Activated T-cell treated with anti-CD3 and anti-CD28 coated beads, Interleukin-2, amount 50 U/mL, for 72 hours (primary cell): ENCODE results near the gene PHRF1. TPM values are rescaled to one million over a fixed set of nuclear protein-coding genes. Genes with fewer than 3 reads are reported as not detected.

Experiments used
- ATAC-seq, 2 donors: fragments of 150-1000 bp; cut with Tn5 transposase; replicated peaks in 1 of 2; 2 replicates each; pipeline ENCODE4 v1.10.0; 2021; ENCODE audit warnings: moderate library complexity in 2 of 2, mild to moderate bottlenecking in 1 of 2
- DNase-seq, 2 donors: peaks; one replicate each; pipeline ENCODE4 v3.0.0; 2021 to 2022; ENCODE audit warnings: mixed read lengths in 1 of 2
- H3K27ac Mint-ChIP-seq: one replicate; pipeline ENCODE4 v1.8.0; 2022; ENCODE audit warnings: mild to moderate bottlenecking, moderate library complexity, mixed read lengths
- H3K27me3 Mint-ChIP-seq: one replicate; pipeline ENCODE4 v1.8.0; 2022; ENCODE audit warnings: low read depth, mixed read lengths
- H3K36me3 Mint-ChIP-seq, 2 donors: one replicate each; pipeline ENCODE4 v1.8.0; 2022; ENCODE audit warnings: mixed read lengths in 2 of 2, mild to moderate bottlenecking in 1 of 2; ENCODE audit not compliant: insufficient read depth in 2 of 2
- H3K4me1 Mint-ChIP-seq: one replicate; pipeline ENCODE4 v1.8.0; 2022; ENCODE audit warnings: low read depth, mixed read lengths
- H3K4me3 Mint-ChIP-seq, 2 donors: one replicate each; pipeline ENCODE4 v1.8.0; 2022; ENCODE audit warnings: mild to moderate bottlenecking in 2 of 2, mixed read lengths in 2 of 2, moderate library complexity in 2 of 2
- H3K9me3 Mint-ChIP-seq, 2 donors: one replicate each; pipeline ENCODE4 v1.8.0; 2022; ENCODE audit warnings: mixed read lengths in 2 of 2
- total RNA-seq, 2 donors: library from RNA; stranded (reverse); gene quantifications; one replicate each; pipeline ENCODE4 v1.2.3, GENCODE V29; 2022

Gene PHRF1
- total RNA-seq, 2 donors from 2014 or later: 29.7 to 31.0 TPM

GRCh38 chr11:617912-618682 lies 41.8 kb downstream of the PHRF1 start:
- DNase-seq: no peak
- Mint-ChIP-seq H3K4me1 (peaks cover 16% of the 10 kb centered on the region), H3K27ac (no peak overlapping the region), H3K27me3 (no peaks in the 10 kb centered on the region), H3K36me3 (peaks cover 0 to 2% of the 10 kb centered on the region in 2 donors), H3K9me3 (no peaks in the 10 kb centered on the region), H3K4me3 (no peak overlapping the region)
- ATAC-seq: no peak

DNA sequence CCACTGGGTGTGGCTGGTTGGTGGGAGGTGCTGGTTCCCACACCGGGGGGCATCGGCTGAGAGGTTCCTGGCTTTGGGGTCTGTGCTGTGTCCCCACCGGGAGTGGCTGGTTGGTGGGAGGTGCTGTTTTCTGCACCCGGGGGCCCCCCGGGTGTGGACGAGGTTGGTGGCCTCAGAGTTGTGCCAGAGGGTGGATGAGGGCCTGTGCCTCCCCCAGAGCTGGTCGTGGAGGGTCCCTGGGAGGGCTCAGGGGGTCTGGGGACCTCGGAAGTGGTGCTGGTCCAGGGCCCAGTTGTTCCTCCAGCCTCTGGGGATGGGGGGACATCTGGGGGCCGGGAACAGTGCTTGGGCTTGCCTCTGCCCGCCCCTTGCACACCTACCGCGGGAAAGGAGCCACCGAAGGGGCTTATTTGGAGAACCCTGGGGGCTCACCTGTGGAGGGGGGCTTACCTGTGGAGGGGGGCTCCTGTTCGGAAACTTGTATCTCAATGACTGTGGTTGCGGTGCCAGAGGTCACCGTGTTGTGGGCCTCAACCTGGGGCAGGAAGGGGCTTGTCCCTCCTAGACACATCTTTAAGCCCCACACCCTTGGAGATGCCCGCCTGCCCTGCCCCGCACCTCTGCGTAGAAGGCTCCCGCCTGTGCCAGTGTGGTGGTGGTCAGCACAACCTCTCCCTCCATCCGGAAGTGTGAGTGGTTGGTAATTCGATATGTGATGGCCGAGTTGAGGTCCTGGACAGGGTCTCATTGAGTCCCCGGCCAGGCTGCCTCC lies 42.8 kb downstream of the PHRF1 start:
- no peak overlapping the region for H3K4me3 Mint-ChIP-seq
- ATAC-seq: no peak

DNA sequence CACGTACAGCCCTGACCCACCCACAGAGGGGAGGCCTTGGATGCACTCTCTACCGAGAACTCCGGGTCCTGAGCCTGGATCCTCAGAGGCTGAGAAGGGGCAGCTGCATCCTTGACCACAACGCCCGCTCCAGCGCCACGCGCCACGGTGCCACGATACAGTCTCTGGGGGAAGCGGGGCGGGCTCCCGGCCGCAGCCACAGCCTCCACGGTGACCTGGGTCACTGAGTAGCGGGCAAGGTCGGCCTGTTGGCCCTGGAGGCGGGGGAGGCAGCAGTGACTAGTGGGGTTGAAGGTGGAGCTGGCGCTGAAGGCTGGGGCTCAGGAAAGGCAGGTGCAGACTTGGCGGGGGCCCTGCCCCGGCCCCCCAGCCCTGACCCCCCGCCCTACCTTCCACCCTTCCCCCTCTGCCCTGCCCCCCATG lies 43.4 kb downstream of the PHRF1 start:
- no peaks in the 10 kb centered on the region for H3K27me3 Mint-ChIP-seq
- no peaks in the 10 kb centered on the region for H3K9me3 Mint-ChIP-seq
- DNase-seq: no peak
- no peak overlapping the region for H3K4me3 Mint-ChIP-seq
- no peak overlapping the region for H3K27ac Mint-ChIP-seq
- H3K4me1 Mint-ChIP-seq: peaks cover 9% of the 10 kb centered on the region
- ATAC-seq: no peak
- no peaks in the 10 kb centered on the region for H3K36me3 Mint-ChIP-seq

More for the DNA sequence above, 42.8 kb downstream of the PHRF1 start:
- Mint-ChIP-seq H3K27ac (no peak overlapping the region), H3K27me3 (no peaks in the 10 kb centered on the region), H3K4me1 (peaks cover 15% of the 10 kb centered on the region), H3K36me3 (no peaks in the 10 kb centered on the region), H3K9me3 (no peaks in the 10 kb centered on the region)
- no peak for DNase-seq

GRCh38 chr11:620201-620600 lies 43.9 kb downstream of the PHRF1 start:
- Mint-ChIP-seq H3K27me3 (no peaks in the 10 kb centered on the region), H3K4me3 (no peak overlapping the region), H3K4me1 (peaks cover 9% of the 10 kb centered on the region), H3K9me3 (no peaks in the 10 kb centered on the region), H3K27ac (no peak overlapping the region), H3K36me3 (no peaks in the 10 kb centered on the region)
- ATAC-seq (no peak), DNase-seq (no peak)

- Mint-ChIP-seq H3K4me3 (no peak overlapping the region), H3K4me1 (peaks cover 6% of the 10 kb centered on the region), H3K27ac (no peak overlapping the region), H3K36me3 (no peaks in the 10 kb centered on the region), H3K9me3 (no peaks in the 10 kb centered on the region), H3K27me3 (no peaks in the 10 kb centered on the region)
- DNase-seq: no peak
- no peak for ATAC-seq
Measured at GRCh38 chr11:620935-621814, 44.9 kb downstream of the PHRF1 start.

- no peaks in the 10 kb centered on the region for H3K27me3 Mint-ChIP-seq
- no peaks in the 10 kb centered on the region for H3K9me3 Mint-ChIP-seq
- no peaks in the 10 kb centered on the region for H3K36me3 Mint-ChIP-seq
- no peak overlapping the region for H3K4me3 Mint-ChIP-seq
- no peak for DNase-seq
- H3K27ac Mint-ChIP-seq: no peak overlapping the region
- no peaks in the 10 kb centered on the region for H3K4me1 Mint-ChIP-seq
- ATAC-seq: no peak
Measured at GRCh38 chr11:621838-622237, 45.6 kb downstream of the PHRF1 start.

DNA sequence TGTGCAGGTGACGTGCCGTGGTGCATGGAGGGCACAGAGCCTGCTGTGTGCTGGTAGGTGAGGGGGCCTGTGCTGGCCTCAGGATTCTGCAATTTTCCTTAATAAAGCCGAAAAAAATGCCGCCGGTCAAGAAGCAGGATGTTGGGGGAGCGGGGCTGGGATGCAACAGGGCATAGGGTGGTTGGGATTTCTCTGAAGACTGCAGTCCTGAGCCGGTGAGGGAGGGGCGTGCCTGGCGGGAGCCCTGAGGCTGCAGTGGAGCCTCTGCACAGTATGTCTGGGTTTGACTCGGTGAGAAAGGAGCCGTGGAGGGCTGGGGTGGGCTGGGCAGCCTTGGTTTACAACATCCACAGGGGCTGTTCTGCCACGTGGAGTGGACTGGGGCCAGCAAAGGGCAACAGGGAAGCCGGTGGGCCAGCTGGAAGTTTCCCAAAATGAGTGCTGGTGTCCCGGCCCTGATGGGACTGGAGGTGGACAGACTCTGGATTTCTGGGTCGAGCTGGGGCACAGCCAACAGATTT lies 47.1 kb downstream of the PHRF1 start:
- Mint-ChIP-seq H3K27ac (no peak overlapping the region), H3K4me1 (peaks cover 8% of the 10 kb centered on the region), H3K9me3 (no peaks in the 10 kb centered on the region), H3K4me3 (no peak overlapping the region), H3K36me3 (peaks cover 3% of the 10 kb centered on the region in 2 donors), H3K27me3 (peaks cover 11% of the 10 kb centered on the region)
- ATAC-seq: no peak
- no peak for DNase-seq

DNA sequence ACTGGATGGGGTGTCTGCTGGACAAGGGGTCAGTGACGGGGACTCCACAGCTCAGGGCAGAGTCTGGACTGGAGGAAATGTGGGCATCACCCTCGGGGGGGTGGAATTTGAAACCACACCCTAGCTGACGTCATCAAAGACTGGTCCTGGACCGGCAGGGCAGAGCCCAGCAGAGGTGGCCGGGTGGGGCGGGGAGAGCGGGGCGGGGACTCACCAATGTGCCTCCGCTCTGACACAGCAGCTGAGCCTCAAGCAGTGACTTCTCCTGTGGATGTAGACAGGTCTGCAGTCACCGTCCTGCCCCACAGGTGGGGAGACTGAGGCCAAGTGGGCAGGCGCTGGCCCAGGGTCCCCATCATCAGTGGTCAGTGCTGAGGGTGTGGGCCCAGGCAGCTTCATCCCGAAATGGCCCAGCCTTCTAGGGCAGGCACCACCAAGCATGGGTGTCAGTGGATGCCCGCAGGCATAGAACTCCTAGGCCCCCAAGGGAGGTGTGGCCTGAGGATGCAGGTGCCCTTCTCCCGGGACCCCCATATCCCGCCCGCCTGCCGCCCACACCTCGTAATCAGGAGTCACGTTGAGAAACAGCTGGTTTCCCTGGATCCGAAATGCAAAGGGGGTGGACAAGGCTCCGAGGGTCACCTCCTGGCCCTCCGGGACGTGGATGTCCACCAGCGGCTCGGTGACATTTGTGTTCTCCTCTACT lies 47.9 kb downstream of the PHRF1 start:
- H3K9me3 Mint-ChIP-seq: no peaks in the 10 kb centered on the region
- H3K27me3 Mint-ChIP-seq: peaks cover 18% of the 10 kb centered on the region
- ATAC-seq: no peak
- H3K36me3 Mint-ChIP-seq: peaks cover 3 to 7% of the 10 kb centered on the region in 2 donors
- no peak for DNase-seq
- H3K27ac Mint-ChIP-seq: no peak overlapping the region
- no peak overlapping the region for H3K4me3 Mint-ChIP-seq
- H3K4me1 Mint-ChIP-seq: peaks cover 16% of the 10 kb centered on the region

GRCh38 chr11:624705-625635 lies 48.7 kb downstream of the PHRF1 start, which contains the start of gene CDHR5:
CDHR5 (minus strand) TSS chr11:624955; CDS start chr11:624902, 53 bp downstream.
- no peaks in the 10 kb centered on the region for H3K9me3 Mint-ChIP-seq
- no peak for ATAC-seq

DNA sequence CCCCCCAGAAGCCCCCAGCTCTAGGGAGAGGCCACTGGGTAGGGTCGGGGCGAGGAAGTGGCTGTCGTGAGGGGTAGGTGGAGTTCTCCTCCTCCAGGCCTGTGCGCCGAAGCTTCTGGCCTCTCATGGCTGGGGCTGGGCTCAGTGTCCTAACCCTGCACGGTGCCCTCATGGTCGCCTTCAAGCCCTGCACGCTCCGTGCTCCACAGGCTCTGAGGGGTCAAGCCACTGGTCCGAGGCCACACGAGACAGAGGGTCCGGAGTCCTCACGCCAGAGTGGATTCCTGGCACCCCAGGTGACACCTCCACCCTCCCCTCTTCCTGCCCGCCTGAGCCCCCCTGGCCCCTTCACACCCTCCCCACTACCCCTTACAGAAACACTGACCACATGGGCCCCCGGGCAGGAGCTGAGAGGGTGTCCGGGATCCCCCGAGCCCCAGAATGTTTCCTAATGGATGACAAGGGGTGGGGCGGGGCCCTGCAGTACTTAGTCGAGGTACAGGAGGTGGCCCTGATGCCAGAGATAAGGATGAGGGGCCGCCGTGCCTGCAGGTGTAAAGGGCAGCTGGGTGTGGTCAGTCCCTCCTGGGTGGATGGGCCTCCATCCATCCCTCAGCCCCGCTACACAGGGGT lies 49.5 kb downstream of the PHRF1 start:
- Mint-ChIP-seq H3K4me1 (peaks cover 23% of the 10 kb centered on the region), H3K9me3 (no peaks in the 10 kb centered on the region), H3K36me3 (peaks cover 3 to 7% of the 10 kb centered on the region in 2 donors), H3K27me3 (peaks cover 23% of the 10 kb centered on the region), H3K27ac (no peak overlapping the region), H3K4me3 (no peak overlapping the region)
- ATAC-seq: no peak
- DNase-seq: no peak

More at GRCh38 chr11:624705-625635, 48.7 kb downstream of the PHRF1 start, which contains the start of gene CDHR5:
- H3K4me3 Mint-ChIP-seq: no peak within 1 kb of the TSS
- no peak within 1 kb of the TSS for H3K27ac Mint-ChIP-seq
- no peak for DNase-seq
- H3K4me1 Mint-ChIP-seq: peaks cover 23% of the 10 kb centered on the region
- H3K36me3 Mint-ChIP-seq: peaks cover 3 to 7% of the 10 kb centered on the region in 2 donors
- H3K27me3 Mint-ChIP-seq: peaks cover 23% of the 10 kb centered on the region
